Measurements from ENCODE around the gene OR4C46.
"Not testable (repeated sequence)": the region's sequence is repeated elsewhere in the genome, so short reads cannot be mapped to it uniquely, and the experiment has no call there.

Gene OR4C46

GRCh38 chr11:54603898-54604297 is at the start of gene OR4C46:
OR4C46 (minus strand) TSS chr11:54603998; CDS start chr11:54603998, 0 bp downstream.
- no peak for DNase-seq

- DNase-seq = not testable (repeated sequence)
Measured at GRCh38 chr11:54645606-54646005, 41.8 kb upstream of the OR4C46 start.

GRCh38 chr11:54561439-54561838 is 42.4 kb downstream of the OR4C46 start:
- not testable (repeated sequence) for DNase-seq

- DNase-seq = no peak
Measured at GRCh38 chr11:54558919-54559318, 44.9 kb downstream of the OR4C46 start.

- DNase-seq = no peak
Measured at GRCh38 chr11:54558407-54558806, 45.4 kb downstream of the OR4C46 start.
